Type B pancreatic cell (in vitro differentiated cells): ENCODE data around the gene CHD5. TPM values are rescaled to one million over a fixed set of nuclear protein-coding genes. Genes with fewer than 3 reads are reported as not detected.

ENCODE experiments used
- DNase-seq: peaks from one replicate; pipeline ENCODE4 v3.0.0; 2021; ENCODE audit warnings: mixed read lengths; ENCODE audit not compliant: unreplicated experiment; ENCODE audit errors: extremely low spot score
- H3K27ac Mint-ChIP-seq: 2 replicates; pipeline ENCODE4 v1.8.0; 2021; ENCODE audit warnings: mild to moderate bottlenecking, mixed read lengths
- H3K27me3 Mint-ChIP-seq: 2 replicates; pipeline ENCODE4 v1.8.0; 2021; ENCODE audit warnings: mixed read lengths
- H3K36me3 Mint-ChIP-seq: 2 replicates; pipeline ENCODE4 v1.8.0; 2021; ENCODE audit warnings: mixed read lengths
- H3K4me1 Mint-ChIP-seq: one replicate; pipeline ENCODE4 v1.8.0; 2021; ENCODE audit warnings: mixed read lengths; ENCODE audit not compliant: unreplicated experiment
- H3K4me3 Mint-ChIP-seq: 2 replicates; pipeline ENCODE4 v1.8.0; 2021; ENCODE audit warnings: mild to moderate bottlenecking, mixed read lengths
- H3K9me3 Mint-ChIP-seq: 2 replicates; pipeline ENCODE4 v1.8.0; 2021; ENCODE audit warnings: mixed read lengths
- CTCF ChIP-seq: fragments of 200-600 bp; sonication (generic); conservative IDR thresholded peaks from 2 replicates; pipeline ENCODE4 v1.5.0; 2021; ENCODE audit warnings: antibody characterized with exemption, mild to moderate bottlenecking
- total RNA-seq: library from RNA; stranded (reverse); gene quantifications from 2 replicates; pipeline ENCODE4 v1.2.1, GENCODE V29; 2021; ENCODE audit warnings: low replicate concordance

CHD5 gene
- total RNA-seq, 1 donor from 2014 or later, result 0.70 TPM

GRCh38 chr1:6152882-6153281, 27.2 kb downstream of the CHD5 start:
- Mint-ChIP-seq H3K4me1 (peaks cover 8% of the 10 kb centered on the region), H3K9me3 (no peaks in the 10 kb centered on the region), H3K4me3 (no peak overlapping the region), H3K36me3 (no peaks in the 10 kb centered on the region), H3K27ac (no peak overlapping the region), H3K27me3 (peaks cover 18% of the 10 kb centered on the region)
- no peak for DNase-seq
- no peak for TF ChIP-seq CTCF

- Mint-ChIP-seq H3K27me3 (peaks cover 13% of the 10 kb centered on the region), H3K36me3 (no peaks in the 10 kb centered on the region), H3K9me3 (no peaks in the 10 kb centered on the region), H3K4me3 (no peak overlapping the region), H3K4me1 (peaks cover 8% of the 10 kb centered on the region), H3K27ac (no peak overlapping the region)
- DNase-seq, result no peak
- no peak for TF ChIP-seq CTCF
These were observed 27.9 kb downstream of the CHD5 start for GRCh38 chr1:6152181-6152580.

- H3K9me3 Mint-ChIP-seq, result no peaks in the 10 kb centered on the region
- DNase-seq, result no peak
- H3K4me3 Mint-ChIP-seq, result no peak overlapping the region
- H3K27ac Mint-ChIP-seq, result no peak overlapping the region
- peaks cover 13% of the 10 kb centered on the region for H3K27me3 Mint-ChIP-seq
- TF ChIP-seq CTCF, result no peak
- peaks cover 8% of the 10 kb centered on the region for H3K4me1 Mint-ChIP-seq
- H3K36me3 Mint-ChIP-seq, result no peaks in the 10 kb centered on the region
These were observed 28.8 kb downstream of the CHD5 start for GRCh38 chr1:6151291-6151822.

- Mint-ChIP-seq H3K27ac (no peak overlapping the region), H3K4me3 (no peak overlapping the region), H3K9me3 (no peaks in the 10 kb centered on the region), H3K4me1 (peaks cover 8% of the 10 kb centered on the region), H3K36me3 (no peaks in the 10 kb centered on the region), H3K27me3 (peaks cover 19% of the 10 kb centered on the region)
- DNase-seq, result no peak
- no peak for TF ChIP-seq CTCF
These were observed 29.8 kb downstream of the CHD5 start for GRCh38 chr1:6150006-6150938.

GRCh38 chr1:6149597-6149996, 30.5 kb downstream of the CHD5 start:
- Mint-ChIP-seq H3K27ac (no peak overlapping the region), H3K36me3 (no peaks in the 10 kb centered on the region), H3K4me1 (peaks cover 11% of the 10 kb centered on the region), H3K27me3 (peaks cover 19% of the 10 kb centered on the region), H3K9me3 (no peaks in the 10 kb centered on the region), H3K4me3 (no peak overlapping the region)
- TF ChIP-seq CTCF, result no peak
- no peak for DNase-seq
